Kidney (tissue), 14 donors: Measurements from ENCODE around the gene HRCT1. TPM values are rescaled to one million over a fixed set of nuclear protein-coding genes. Genes with fewer than 3 reads are reported as not detected.

Experiments used
- DNase-seq, 5 donors: peaks; one replicate each; pipeline ENCODE4 v3.0.0-alpha.2; 2013 to 2020
- FAIRE-seq: peaks from 2 replicates; lab custom pipeline; 2012; peaks lifted over from hg19 to GRCh38; lab: Jason Lieb, UNC
- H3K27ac ChIP-seq, 2 donors: one replicate each; pipeline ENCODE4 v1.7.0; 2013; ENCODE audit warnings: low read depth in 2 of 2, low read length in 2 of 2, inconsistent platforms in 1 of 2
- H3K27me3 ChIP-seq: one replicate; pipeline ENCODE4 v1.7.1; 2013; ENCODE audit warnings: low read length, inconsistent platforms; ENCODE audit not compliant: control insufficient read depth, insufficient read depth
- H3K36me3 ChIP-seq, 3 donors: one replicate each; pipeline versions ENCODE4 v1.7.0 to v1.7.1; 2013; ENCODE audit warnings: low read length in 3 of 3, control low read depth in 1 of 3, inconsistent platforms in 1 of 3; ENCODE audit not compliant: insufficient read depth in 3 of 3, control insufficient read depth in 2 of 3
- H3K4me1 ChIP-seq, 3 donors: one replicate each; pipeline versions ENCODE4 v1.7.0 to v1.7.1; 2013; ENCODE audit warnings: low read length in 3 of 3, inconsistent platforms in 1 of 3, low read depth in 1 of 3; ENCODE audit not compliant: control insufficient read depth in 2 of 3, insufficient read depth in 2 of 3
- H3K4me3 ChIP-seq, 3 donors: one replicate each; pipeline versions ENCODE4 v1.7.0 to v1.8.1; 2013; ENCODE audit warnings: low read length in 3 of 3, control low read depth in 1 of 3, inconsistent platforms in 1 of 3
- H3K9ac ChIP-seq, 3 donors: one replicate each; pipeline versions ENCODE4 v1.7.0 to v1.7.1; 2013; ENCODE audit warnings: low read length in 3 of 3, control low read depth in 1 of 3, inconsistent platforms in 1 of 3
- H3K9me3 ChIP-seq, 3 donors: one replicate each; pipeline versions ENCODE4 v1.7.0 to v1.7.1; 2013; ENCODE audit warnings: low read length in 3 of 3, control low read depth in 1 of 3, inconsistent platforms in 1 of 3; ENCODE audit not compliant: control insufficient read depth in 2 of 3, insufficient read depth in 1 of 3
- CTCF ChIP-seq: IDR thresholded peaks from 3 replicates; pipeline ENCODE4 v1.5.1; 2012; ENCODE audit warnings: mild to moderate bottlenecking, moderate library complexity, borderline replicate concordance; ENCODE audit not compliant: insufficient read depth; ENCODE audit errors: extremely low read depth
- intact Hi-C: fragments of 100-400 bp; cut with DNase I; formaldehyde crosslinking; loops from one replicate; pipeline ENCODE4 v1.11.1; 2022
- polyA plus RNA-seq: library from polyadenylated mRNA; stranded (reverse); fragments of 350-450 nt; fragmentation: Illumina TruSeq; extraction: RNeasy Lipid Tissue Mini Kit (QIAGEN cat#74804); gene quantifications from one replicate; pipeline ENCODE4 v1.2.3, GENCODE V29; 2014; ENCODE audit warnings: low read depth, low replicate concordance; ENCODE audit not compliant: insufficient read depth
- total RNA-seq: library from RNA; stranded (reverse); fragmentation: NEBNext Ultra II Directional; extraction: Animal tissue kit (Norgen Biotek cat#: 25700); gene quantifications from one replicate; pipeline ENCODE4 v1.2.1, GENCODE V29; 2021
- donor health status: control.
- donor health status: control.
- donor health status: control.
- donor health status: control.
- donor health status: control.
- donor health status: DM: yes; HTN: yes; CAD: no.
- donor health status: Normal renal cell carcinoma (clear cell type).

The HRCT1 gene
- total and polyA plus RNA-seq, 2 donors from 2014 or later: 13.3 to 51.2 TPM

- H3K9ac ChIP-seq: no peak overlapping the region
- no peak for TF ChIP-seq CTCF
- no peak overlapping the region for H3K27ac ChIP-seq
- no peaks in the 10 kb centered on the region for H3K4me1 ChIP-seq
- DNase-seq (no peak), FAIRE-seq (no peak)
- no peaks in the 10 kb centered on the region for H3K27me3 ChIP-seq
- intact Hi-C loops: no loop called here
- no peaks in the 10 kb centered on the region for H3K9me3 ChIP-seq
- H3K36me3 ChIP-seq: no peaks in the 10 kb centered on the region
- H3K4me3 ChIP-seq: no peak overlapping the region
Observed at GRCh38 chr9:35864695-35865255, 41.2 kb upstream of the HRCT1 start.

- Histone ChIP-seq H3K9ac (no peak overlapping the region), H3K27ac (no peak overlapping the region), H3K27me3 (no peaks in the 10 kb centered on the region), H3K9me3 (no peaks in the 10 kb centered on the region), H3K4me1 (no peaks in the 10 kb centered on the region), H3K36me3 (no peaks in the 10 kb centered on the region), H3K4me3 (no peak overlapping the region)
- intact Hi-C loops: no loop called here
- FAIRE-seq (no peak), DNase-seq (no peak)
- TF ChIP-seq CTCF: no peak
Observed at GRCh38 chr9:35867538-35867937, 38.5 kb upstream of the HRCT1 start.

- H3K4me1 ChIP-seq: no peaks in the 10 kb centered on the region
- no peak for FAIRE-seq
Observed at GRCh38 chr9:35868933-35869332, 37.1 kb upstream of the HRCT1 start.

More at GRCh38 chr9:35868933-35869332, 37.1 kb upstream of the HRCT1 start:
- no peak for DNase-seq
- Histone ChIP-seq H3K36me3 (no peaks in the 10 kb centered on the region), H3K27ac (no peak overlapping the region), H3K27me3 (no peaks in the 10 kb centered on the region), H3K9ac (no peak overlapping the region), H3K4me3 (no peak overlapping the region), H3K9me3 (no peaks in the 10 kb centered on the region)
- intact Hi-C loops: no loop called here
- TF ChIP-seq CTCF: no peak
